GM21717 (cell line): ENCODE data around the gene ARHGAP45.
"Not testable (repeated sequence)": the region's sequence is repeated elsewhere in the genome, so short reads cannot be mapped to it uniquely, and the experiment has no call there.

Experiments
- ATAC-seq: cut with Tn5 transposase; IDR thresholded peaks from one replicate; pipeline ENCODE4 v1.9.1; 2021; ENCODE audit warnings: mild to moderate bottlenecking, moderate library complexity; ENCODE audit not compliant: unreplicated experiment

Gene ARHGAP45

DNA sequence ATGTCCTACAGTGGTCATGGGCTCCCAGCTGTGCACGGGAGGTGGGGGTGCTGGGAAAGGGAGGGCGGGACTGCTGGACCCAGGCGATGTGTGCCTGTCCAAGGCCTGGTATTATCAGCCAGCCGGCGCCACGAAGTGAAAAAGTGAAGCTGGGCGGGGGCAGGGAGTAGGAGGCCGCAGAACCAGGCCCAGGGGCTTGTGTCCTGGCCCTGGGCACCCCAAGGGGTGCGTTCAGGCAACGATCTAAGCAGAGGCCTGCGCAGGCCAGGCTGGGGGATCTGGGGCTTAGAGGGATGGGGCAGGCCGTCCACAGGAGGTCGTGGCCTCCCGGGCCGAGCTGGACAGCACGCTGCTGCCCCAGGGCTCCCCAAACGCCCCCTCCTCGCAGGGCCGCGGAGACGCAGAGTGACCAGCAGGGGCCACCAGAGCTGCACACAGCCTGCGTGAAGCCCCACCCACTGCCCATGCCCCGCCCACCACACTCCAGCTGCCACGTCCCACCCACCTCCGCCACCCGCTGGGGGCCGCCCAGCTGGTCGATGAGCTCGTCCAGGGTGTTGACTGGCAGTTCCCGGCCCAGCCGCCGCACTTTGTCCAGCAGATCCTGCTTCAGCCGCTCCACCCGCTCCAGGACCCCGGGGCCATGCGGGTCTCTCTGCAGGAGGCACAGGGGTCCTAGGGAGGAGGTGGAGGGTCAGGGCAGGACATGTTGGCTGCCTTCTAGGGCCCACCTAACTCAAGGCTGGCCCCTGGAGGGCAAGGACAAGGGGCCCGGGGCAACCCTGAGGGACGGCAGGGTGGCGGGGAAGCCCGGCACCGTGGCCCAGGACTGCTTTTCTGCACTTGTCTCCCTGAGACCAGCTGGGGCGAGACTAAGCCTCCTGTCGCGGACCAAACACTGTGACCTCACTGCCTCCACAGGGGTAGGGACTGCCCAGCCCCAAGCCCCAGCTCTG, 46.3 kb downstream of the ARHGAP45 start:
- no peak for ATAC-seq

DNA sequence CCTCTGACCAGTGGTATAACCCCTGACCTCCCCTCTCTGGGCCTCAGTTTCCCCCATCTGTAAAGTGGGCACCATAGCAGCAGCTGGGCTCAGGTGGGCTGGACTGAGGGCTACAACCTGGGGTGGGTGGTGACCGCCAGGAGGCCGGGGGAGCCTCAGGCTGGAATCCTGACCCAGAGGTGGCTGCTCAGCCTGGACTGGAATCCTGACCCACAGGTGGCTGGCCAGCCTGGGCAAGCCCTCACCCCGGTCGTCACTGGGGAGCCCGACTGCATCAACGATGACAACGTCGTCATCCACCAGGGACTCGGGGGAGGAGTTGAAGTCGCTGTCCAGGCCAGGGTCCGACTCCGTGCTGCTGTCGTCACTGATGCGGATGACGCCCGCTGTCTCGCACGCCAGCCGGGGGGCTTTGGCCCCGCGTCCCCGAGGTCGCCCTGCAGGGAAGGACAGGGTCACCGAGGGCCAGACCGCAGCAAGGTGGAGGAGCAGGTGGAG, 47.1 kb downstream of the ARHGAP45 start:
- ATAC-seq: no peak

DNA sequence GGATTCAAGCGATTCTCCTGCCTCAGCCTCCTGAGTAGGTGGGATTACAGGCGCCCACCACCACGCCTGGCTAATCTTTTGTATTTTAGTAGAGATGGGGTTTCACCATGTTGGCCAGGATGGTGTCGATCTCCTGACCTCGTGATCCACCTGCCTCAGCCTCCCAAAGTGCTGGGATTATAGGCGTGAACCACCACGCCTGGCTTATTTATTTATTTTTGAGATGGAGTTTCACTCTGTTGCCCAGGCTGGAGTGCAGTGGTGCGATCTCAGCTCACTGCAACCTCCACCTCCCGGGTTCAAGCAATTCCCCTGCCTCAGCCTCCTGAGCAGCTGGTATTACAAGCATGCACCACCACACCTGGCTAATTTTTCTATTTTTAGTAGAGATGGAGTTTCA, 47.8 kb downstream of the ARHGAP45 start:
- not testable (repeated sequence) for ATAC-seq

DNA sequence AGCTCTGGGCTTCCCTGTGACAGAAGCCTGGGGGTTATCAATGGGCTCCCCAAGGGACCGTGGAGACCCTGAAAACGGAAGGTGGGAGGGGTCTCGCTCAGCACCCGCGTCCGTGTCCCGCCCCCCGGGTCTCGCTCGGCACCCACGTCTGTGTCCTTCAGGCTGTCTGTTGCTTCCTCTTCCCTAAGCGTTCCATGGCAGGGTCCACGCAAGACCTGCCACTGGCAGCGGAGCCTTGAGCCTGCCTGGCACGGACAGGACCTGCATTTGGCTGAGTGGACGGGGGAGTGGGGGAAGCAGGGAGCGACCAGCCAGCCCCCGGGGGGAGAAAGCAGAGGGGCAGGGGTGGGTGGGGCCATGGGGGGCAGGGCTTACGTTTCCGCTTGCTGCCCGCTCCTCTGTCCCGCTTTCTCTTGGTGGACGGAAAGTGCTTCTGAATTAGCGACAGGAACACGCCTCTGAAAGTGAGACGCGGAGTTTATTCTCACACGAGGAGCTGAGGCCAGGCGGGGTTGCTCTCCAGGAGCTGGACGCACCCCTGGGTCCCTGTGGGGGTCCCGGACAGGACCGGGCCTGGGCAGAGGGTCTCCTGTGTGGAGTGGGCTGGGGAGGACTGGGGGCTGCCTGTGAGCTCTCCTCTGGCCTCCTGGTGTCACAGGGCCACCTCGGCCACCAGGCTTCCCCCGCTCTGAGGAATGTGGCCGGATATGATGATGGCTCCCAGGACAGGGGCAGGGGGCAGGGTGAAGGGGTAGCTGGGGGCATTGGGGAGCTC, 48.9 kb downstream of the ARHGAP45 start:
- ATAC-seq: no peak

DNA sequence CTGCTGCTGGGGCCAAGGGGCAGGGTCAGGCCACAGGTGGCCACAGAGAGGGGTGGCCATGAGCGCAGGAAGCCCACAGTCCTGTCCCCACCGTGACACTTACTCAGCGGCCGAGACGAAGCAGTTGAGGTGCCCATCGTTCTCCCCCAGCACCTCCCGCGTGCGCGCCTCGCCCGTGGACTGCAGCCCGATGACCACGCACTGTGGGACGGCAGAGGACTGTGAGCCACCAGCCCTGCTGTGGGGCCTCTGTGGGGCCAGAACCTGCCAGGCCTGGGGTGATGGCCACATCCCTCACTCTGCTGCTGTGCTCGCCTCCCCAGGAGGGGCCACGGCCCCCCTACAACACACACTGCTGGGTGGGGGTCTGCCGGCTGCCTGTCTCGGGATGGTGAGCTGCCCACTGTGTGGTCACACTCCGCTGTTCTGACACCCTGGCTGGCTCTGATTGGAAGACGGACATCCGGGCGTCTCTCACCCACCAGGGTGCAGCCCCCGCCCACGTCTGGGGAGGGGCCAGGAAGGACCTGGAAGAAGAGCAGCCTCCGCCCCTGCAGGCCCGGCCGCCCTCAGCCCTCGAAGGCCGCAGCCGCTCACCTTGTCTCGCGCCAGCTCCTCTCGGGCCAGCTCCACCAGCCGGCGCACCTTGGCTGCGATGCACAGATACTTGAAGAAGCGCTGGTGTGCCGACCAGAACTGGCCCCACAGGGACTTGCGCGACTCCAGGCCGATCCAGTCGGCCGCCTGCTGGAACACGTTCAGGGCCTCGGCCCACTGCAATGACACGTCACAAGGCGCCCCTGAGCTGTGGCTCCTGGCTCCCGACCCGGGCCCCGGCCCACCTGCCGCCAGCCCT, 50.0 kb downstream of the ARHGAP45 start:
- ATAC-seq: no peak

DNA sequence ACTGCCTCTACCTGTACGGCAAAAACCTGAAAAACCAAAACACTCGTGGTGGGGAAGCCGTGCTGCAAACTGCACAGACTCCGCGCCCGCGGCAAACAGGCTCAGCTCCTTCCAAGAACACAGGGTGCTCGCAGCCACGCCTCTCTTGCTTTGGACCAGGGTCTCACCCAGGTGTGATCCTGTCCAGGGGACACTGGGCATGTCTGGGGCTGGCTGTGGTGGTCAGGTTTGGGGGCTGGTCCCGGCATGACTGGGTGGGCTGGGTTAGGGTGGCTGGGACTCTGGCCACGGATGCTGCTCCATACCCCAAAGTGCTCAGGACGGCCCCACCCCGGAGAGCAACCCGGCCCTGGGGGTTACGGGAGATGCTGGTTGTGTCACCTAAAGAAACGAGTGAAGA, 50.7 kb downstream of the ARHGAP45 start:
- ATAC-seq: no peak

DNA sequence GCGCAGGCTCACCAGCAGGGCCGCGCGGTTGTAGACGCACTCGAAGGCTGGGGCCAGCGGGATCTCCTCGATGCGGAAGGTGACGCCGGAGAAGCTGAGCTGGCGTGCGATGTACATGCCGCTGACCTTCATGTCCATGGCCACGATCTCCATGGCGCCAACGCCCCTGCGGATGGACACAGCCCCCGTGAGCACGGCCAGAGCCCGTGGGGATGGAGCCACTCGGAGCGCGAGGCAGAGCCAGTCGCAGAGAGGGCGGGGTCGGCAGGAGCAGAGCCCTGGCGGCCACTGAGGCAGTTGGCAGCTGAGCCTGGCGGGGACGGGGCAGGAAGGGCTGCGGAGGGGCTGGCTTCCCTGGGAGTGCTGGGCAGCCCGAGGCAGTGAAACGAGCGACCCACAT, 52.0 kb downstream of the ARHGAP45 start:
- no peak for ATAC-seq

DNA sequence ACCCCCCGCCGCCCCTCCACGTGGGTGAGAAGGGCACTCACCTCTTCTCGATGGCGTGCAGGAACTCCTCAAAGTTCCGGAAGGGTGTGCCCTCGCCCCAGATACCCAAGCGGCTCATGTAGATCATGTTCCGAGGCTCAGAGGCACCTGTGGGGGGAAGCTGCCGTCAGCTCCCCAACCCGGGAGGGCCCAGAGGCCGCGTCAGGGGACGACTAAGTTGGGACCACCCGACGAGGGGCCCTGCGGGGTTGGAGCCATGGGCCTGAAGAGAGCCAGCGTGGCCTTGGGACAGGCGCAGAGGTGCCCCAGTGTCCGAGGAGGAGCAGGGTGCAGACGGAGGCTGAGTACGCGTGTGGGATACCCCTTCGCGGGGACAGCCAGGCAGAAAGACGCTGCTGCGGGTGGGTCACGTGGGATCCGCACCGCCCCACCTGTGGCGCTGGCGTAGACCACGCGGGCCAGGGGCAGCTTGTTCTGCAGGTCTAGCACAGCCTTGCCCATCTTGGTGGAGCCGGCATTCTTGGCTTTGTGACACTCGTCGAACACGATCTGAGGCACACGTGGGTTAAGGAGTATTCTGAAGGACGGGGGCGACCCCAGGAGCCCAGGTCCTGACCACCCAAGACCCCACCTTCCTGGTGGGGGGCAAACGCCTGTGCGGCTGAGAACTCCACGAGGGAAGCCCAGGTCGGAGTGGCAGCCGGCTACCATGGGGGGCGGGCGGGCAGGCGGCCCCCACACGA, 52.7 kb downstream of the ARHGAP45 start:
- ATAC-seq: no peak

DNA sequence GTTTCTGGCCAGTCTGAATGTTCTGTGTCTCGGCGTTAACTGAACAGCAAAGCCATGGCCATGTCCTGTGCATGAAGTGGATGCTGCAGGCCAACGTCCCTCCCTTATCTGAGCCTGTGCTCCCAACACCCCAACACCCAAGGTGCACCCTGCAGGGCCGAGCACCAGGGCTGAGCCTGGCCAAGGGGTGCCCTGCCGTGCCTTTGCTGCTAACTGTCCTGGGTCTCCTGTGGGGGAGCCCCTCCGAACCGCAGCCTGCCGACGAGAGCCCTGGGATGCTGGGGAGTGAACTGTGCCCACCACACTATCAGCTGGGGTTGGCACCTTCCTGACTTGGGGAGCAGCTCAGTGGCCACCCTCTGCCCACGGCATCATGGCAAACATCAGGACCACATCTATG, 54.4 kb downstream of the ARHGAP45 start:
- ATAC-seq: no peak

DNA sequence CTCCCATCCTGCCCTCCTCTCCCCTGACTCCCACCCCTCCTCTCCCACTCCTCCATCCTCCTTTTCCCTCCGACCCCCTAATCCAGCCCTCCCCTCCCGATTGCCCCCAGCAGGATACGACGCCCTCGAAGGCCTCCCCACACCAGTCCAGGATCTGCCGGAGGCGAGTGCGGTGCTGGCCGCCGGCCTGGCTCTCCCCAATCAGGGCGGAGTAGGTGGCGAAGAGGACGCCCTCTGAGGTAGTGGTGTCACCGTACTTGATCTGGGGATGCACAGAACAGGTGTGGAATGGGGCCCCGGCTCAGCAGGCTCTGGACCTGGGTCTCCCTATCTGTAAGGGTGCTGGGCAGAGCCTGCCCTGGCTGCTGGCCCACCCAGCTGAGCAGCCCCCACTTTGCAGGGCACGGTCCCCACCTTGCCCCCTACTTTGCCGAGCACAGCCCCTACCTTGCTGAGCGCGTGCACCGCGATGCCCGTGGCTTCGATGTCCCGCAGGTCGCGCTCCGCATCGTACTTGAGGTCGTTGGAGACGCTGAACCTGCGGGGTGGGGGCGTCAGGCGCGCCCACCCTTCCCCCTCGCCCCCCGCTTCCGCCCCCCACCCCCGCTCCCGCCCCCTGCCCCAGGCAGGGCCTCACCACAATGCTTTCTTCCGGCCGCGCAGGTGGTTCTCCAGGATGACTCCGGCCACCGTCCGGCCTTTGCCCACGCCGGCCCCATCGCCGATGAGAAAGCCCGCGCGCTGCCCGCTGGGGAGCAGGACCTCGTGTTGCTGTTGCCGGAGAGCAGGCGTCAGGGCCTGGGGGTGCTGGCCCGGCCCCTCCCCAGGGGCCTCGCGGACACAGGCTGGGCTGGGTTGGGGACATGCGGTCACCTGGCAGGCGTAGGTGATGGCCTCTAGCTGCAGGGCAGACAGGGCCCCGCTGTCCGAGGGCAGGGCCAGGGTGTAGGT, 55.3 kb downstream of the ARHGAP45 start:
- no peak for ATAC-seq

DNA sequence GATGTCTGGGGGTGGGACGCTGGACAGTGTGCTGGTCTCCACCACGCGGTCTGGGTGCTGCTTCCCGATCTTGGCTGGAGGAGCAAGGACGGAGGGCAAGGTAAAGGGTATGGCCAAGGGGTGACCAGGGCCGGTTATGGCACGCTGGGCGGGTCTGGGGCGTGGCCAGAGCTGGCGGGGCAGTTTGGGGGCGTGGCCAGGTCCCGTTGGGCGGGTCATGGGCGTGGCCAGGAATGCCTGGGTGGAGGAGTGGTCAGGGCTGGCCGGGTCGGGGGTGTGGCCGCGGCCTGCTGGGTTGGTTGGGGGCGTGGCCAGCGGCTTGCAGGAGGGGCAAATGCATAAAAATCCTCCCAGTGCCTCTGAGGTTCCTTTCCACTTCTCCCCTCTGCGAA, 56.0 kb downstream of the ARHGAP45 start:
- ATAC-seq: no peak

DNA sequence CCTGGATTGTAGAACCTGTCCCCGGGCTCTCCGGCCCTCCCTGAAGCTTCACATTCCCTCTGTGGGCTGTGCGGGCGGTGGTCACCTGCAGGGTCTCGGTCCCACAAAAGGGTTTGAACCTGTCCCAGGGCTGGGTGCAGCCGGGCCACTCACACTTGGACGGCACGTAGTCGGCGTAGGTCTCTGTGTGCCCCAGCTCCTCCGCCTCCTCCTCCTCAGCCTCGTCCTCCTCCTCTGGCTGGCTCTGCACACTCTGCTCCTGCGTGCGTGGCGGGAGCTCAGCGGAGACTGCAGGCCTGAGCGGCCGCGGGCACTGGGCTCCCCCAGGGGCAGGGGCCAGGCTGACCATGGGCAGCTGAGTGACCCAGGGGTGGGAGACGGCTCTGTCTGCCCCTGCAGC, 56.4 kb downstream of the ARHGAP45 start:
- no peak for ATAC-seq

DNA sequence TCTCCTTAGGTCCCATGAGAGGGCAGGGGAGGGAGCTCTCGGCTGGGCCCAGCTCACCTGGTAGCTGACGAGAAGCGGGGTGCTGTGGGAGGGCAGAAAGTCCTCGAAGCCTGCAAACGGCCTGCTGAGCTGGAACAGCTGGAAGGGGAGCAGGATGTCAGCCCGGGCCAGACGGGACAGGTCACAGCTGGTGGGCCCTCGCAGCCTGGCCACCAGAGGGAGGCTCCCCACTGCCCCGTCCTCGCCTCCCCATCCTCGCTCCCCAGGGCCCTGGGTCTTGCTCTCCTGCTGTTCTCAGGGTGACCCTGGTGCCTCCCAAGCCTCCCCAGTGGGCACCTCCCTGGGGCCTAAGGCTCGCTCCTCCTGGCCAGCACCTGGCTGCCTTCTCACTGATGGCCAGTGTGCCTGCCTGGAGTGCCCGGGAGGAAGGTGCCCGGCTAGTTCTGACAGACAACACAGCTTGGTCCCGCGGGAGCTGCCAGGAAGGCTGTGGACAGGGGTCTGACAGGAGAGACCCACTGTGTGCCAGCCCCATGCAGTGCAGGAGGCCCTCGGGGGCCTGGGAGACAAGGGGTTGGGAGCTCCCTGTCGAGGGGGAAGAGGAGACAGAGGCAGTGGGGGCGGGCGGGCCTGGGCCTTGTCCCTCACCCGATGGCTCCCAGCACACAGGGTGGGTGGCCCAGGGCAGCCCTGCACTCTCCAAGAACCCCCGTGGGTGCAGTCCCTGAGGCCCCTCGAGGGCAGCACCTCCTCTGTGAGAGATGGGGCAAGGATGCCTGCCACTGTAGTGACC, 57.1 kb downstream of the ARHGAP45 start:
- no peak for ATAC-seq

DNA sequence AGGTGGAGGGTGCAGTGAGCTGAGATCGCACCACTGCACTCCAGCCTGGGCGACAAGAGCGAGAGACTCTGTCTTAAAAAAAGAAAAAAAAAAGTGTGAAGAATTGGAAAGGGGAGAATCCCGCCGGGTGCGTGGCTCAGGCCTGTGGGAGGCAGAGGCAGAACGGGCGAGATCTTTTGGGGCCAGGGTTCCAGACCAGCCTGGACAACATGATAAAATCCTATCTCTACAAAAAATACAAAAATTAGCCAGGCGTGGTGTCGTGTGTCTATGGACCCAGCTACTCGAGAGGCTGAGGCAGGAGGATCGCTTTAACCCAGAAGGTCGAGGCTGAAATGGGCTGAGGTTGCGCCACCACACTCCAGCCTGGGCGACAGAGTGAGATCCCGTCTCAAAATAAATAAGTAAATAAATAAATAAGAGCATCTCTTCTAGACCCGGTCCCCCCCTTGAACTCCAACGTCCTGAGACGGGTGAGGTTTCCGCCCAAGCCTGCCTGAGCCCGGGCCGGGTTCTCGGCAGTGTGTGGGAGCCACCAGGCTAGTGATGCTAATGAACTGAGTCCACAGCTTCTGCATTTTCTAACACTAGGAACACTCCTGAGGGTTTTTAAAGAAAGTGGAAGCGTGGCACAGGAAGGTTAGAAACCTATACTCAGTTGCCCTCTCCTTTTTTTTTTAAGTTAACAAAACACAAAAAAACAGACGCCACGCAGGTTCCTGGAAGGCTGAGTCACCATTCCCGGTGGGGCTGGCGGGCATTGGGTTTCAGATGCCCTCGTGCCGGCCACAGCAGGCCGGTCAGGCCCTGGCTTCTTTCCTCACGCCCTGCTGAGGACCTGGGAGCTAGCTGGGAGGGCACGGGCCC, 58.9 kb downstream of the ARHGAP45 start:
- no peak for ATAC-seq

DNA sequence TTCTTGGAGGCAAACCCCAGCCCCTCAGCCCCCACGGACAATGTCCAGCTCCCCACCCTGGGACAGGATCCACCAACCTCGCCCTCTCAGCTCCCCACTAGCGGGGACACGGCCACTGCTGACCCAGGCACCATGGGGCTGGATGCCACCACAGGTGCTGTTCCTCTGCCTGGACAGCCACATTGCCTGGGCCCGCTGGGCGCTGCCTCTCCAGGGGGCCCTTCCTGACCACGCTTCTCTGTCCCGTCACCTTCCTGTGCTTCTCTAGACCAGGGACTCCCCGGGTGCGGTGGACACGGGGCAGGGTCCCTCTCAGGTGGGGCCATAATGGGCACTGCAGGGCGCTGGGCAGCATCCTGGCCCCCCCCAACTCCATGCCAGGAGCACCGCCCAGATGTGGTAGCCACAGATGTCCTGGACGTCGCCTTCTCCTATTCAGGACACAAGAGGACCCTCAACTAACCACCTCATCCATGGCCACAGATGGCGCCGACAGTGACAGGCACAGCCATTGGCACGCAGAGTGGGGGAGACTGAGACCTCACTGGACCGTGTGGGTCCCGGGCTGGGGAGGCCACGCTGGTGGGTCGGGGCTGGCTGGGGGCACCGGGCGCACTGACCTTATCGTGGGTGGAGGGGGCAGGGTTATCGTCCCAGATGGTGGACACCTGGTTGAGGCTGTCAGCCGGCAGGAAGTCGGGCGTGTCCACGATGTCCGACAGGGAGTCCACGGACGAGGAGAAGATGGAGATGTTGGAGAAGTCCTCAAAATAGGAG, 60.2 kb downstream of the ARHGAP45 start:
- no peak for ATAC-seq

DNA sequence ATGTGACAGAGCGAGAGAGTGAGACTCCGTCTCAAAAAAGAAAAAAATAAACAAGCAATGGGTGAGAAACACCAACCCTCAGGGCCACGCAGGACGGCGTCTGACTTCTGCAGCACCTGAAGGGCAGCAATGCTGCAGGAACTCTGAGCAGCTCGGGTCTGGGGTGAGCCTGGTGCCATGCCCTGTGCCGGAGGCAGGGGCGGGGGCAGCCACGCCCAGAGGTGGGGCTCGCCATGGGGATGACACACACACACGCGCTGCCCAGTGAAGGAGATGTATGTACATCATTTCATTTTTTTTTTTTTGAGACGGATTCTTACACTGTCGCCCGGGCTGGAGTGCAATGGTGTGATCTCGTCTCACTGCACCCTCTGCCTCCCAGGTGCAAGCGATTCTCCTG, 61.1 kb downstream of the ARHGAP45 start:
- no peak for ATAC-seq

DNA sequence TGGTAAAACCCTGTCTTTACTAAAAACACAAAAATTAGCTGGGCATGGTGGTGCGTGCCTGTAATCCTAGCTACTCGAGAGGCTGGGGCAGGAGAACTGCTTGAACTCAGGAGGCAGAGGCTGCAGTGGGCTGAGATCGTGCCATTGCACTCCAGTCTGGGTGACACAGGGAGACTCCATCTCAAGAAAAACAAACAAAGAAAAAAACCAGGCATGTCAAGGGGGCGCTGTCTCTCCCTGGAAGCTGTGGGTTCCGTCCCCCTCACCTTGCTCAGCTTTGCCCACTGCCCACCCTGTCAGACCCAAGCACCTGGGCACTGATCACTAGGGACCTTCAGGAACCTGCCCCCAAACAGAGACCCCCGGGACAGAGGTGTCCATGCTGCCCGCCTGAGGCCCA, 62.1 kb downstream of the ARHGAP45 start:
- not testable (repeated sequence) for ATAC-seq
